Muscle layer of colon (tissue), 2 donors: ENCODE data around the gene DCAF4L1.

Experiments used
- H3K27ac ChIP-seq: one replicate; pipeline ENCODE4 v1.7.0; 2013; ENCODE audit warnings: low read depth, mild to moderate bottlenecking, low read length, moderate library complexity
- H3K27me3 ChIP-seq, 2 donors: one replicate each; pipeline ENCODE4 v1.7.0; 2013; ENCODE audit warnings: low read length in 2 of 2, mild to moderate bottlenecking in 2 of 2; ENCODE audit not compliant: insufficient read depth in 2 of 2, control insufficient read depth in 1 of 2
- H3K36me3 ChIP-seq: one replicate; pipeline ENCODE4 v1.7.0; 2013; ENCODE audit warnings: mild to moderate bottlenecking, low read length; ENCODE audit not compliant: insufficient read depth
- H3K4me1 ChIP-seq: one replicate; pipeline ENCODE4 v1.7.0; 2013; ENCODE audit warnings: mild to moderate bottlenecking, low read length; ENCODE audit not compliant: insufficient read depth
- H3K4me3 ChIP-seq, 2 donors: one replicate each; pipeline ENCODE4 v1.7.0; 2013; ENCODE audit warnings: low read length in 2 of 2, low read depth in 1 of 2, mild to moderate bottlenecking in 1 of 2, moderate library complexity in 1 of 2
- H3K9ac ChIP-seq: one replicate; pipeline ENCODE4 v1.7.0; 2013; ENCODE audit warnings: low read length
- H3K9me3 ChIP-seq: one replicate; pipeline ENCODE4 v1.7.0; 2013; ENCODE audit warnings: mild to moderate bottlenecking, low read length
- donor health status: abdominal sarcoma.
- donor health status: Adenocarcinoma of cecum.

Gene DCAF4L1

GRCh38 chr4:41991916-41992767 is 10.6 kb downstream of the DCAF4L1 start:
- no peak overlapping the region for H3K27ac ChIP-seq
- H3K9ac ChIP-seq: no peak overlapping the region
- H3K27me3 ChIP-seq: no peaks in the 10 kb centered on the region
- H3K4me3 ChIP-seq: no peak overlapping the region
- H3K36me3 ChIP-seq: no peaks in the 10 kb centered on the region
- H3K9me3 ChIP-seq: no peaks in the 10 kb centered on the region
- H3K4me1 ChIP-seq: peaks cover 22% of the 10 kb centered on the region

- H3K4me1 ChIP-seq: peaks cover 22% of the 10 kb centered on the region
- H3K36me3 ChIP-seq: no peaks in the 10 kb centered on the region
- no peak overlapping the region for H3K9ac ChIP-seq
- H3K4me3 ChIP-seq: no peak overlapping the region
- H3K9me3 ChIP-seq: no peaks in the 10 kb centered on the region
- no peak overlapping the region for H3K27ac ChIP-seq
- H3K27me3 ChIP-seq: no peaks in the 10 kb centered on the region
Observed at GRCh38 chr4:41992967-41993857, 11.7 kb downstream of the DCAF4L1 start.

GRCh38 chr4:41994461-41994985 is 13.0 kb downstream of the DCAF4L1 start:
- no peaks in the 10 kb centered on the region for H3K9me3 ChIP-seq
- H3K4me3 ChIP-seq: no peak overlapping the region
- H3K36me3 ChIP-seq: no peaks in the 10 kb centered on the region
- H3K27me3 ChIP-seq: no peaks in the 10 kb centered on the region
- H3K27ac ChIP-seq: no peak overlapping the region
- H3K9ac ChIP-seq: no peak overlapping the region
- peaks cover 20% of the 10 kb centered on the region for H3K4me1 ChIP-seq

- Histone ChIP-seq H3K36me3 (no peaks in the 10 kb centered on the region), H3K4me3 (no peak overlapping the region), H3K4me1 (no peaks in the 10 kb centered on the region), H3K27ac (no peak overlapping the region), H3K9ac (no peak overlapping the region), H3K9me3 (no peaks in the 10 kb centered on the region), H3K27me3 (no peaks in the 10 kb centered on the region)
Observed at GRCh38 chr4:41998019-41998418, 16.5 kb downstream of the DCAF4L1 start.

- Histone ChIP-seq H3K9ac (no peak overlapping the region), H3K36me3 (no peaks in the 10 kb centered on the region), H3K4me1 (no peaks in the 10 kb centered on the region), H3K4me3 (no peak overlapping the region), H3K9me3 (no peaks in the 10 kb centered on the region), H3K27ac (no peak overlapping the region), H3K27me3 (no peaks in the 10 kb centered on the region)
Observed at GRCh38 chr4:41999321-41999720, 17.8 kb downstream of the DCAF4L1 start.

GRCh38 chr4:42008011-42008786 is 26.6 kb downstream of the DCAF4L1 start:
- Histone ChIP-seq H3K4me3 (no peak overlapping the region), H3K9ac (no peak overlapping the region), H3K4me1 (peaks cover 4% of the 10 kb centered on the region), H3K27ac (no peak overlapping the region), H3K27me3 (no peaks in the 10 kb centered on the region), H3K36me3 (peaks cover 3% of the 10 kb centered on the region), H3K9me3 (no peaks in the 10 kb centered on the region)

- Histone ChIP-seq H3K9ac (no peak overlapping the region), H3K36me3 (peaks cover 3% of the 10 kb centered on the region), H3K4me1 (no peaks in the 10 kb centered on the region), H3K27ac (no peak overlapping the region), H3K27me3 (no peaks in the 10 kb centered on the region), H3K9me3 (no peaks in the 10 kb centered on the region), H3K4me3 (no peak overlapping the region)
Observed at GRCh38 chr4:42015438-42015837, 33.9 kb downstream of the DCAF4L1 start.

GRCh38 chr4:42018451-42018850 is 36.9 kb downstream of the DCAF4L1 start:
- no peaks in the 10 kb centered on the region for H3K27me3 ChIP-seq
- no peaks in the 10 kb centered on the region for H3K4me1 ChIP-seq
- H3K36me3 ChIP-seq: peaks cover 10% of the 10 kb centered on the region
- H3K9ac ChIP-seq: no peak overlapping the region
- no peak overlapping the region for H3K4me3 ChIP-seq
- H3K9me3 ChIP-seq: no peaks in the 10 kb centered on the region
- no peak overlapping the region for H3K27ac ChIP-seq
